UCSD-AML1 (cell line): ENCODE measurements around the gene CDK10.
"Not testable (repeated sequence)": the region's sequence is repeated elsewhere in the genome, so short reads cannot be mapped to it uniquely, and the experiment has no call there.

Source experiments
- DNase-seq: peaks from one replicate; lab custom pipeline; 2025; ENCODE audit not compliant: unreplicated experiment; lab: John Stamatoyannopoulos, UW

The CDK10 gene

GRCh38 chr16:89695086-89695874 lies 8.8 kb downstream of the CDK10 start:
- no peak for DNase-seq

DNA sequence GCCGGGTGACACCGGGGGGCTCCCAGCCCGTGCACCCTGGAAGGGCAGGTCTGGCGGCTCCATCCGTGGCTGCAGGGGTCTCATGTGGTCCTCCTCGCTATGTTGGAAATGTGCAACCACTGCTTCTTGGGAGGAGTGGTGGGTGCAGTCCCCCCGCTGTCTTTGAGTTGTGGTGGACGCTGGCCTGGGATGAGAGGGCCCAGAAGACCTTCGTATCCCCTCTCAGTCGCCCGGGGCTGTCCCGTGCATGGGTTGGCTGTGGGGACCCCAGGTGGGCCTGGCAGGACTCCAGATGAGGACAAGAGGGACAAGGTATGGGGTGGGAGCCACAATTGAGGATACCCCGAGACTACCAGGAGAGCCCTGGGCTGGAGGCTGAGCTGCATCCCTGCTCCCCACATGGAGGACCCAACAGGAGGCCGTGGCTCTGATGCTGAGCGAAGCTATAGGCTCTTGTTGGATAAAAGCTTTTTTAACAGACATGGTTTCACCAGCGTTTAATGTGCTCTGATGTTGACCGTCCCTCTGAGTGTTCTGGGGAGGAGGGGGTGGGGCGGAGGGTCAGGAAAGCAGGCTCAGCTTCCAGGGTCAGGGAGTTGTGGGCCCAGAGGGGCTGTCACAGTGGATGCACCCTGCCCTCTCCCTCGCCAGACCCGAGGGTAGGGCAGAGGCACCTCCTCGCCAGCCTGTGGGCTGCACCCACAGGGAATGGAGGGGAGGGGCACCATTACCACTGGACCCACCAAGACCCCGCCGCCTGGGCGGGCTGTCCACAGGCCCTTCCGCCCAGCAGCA lies 9.6 kb downstream of the CDK10 start:
- no peak for DNase-seq

GRCh38 chr16:89696670-89697128 lies 10.2 kb downstream of the CDK10 start:
- DNase-seq = peak; percentile 33

DNA sequence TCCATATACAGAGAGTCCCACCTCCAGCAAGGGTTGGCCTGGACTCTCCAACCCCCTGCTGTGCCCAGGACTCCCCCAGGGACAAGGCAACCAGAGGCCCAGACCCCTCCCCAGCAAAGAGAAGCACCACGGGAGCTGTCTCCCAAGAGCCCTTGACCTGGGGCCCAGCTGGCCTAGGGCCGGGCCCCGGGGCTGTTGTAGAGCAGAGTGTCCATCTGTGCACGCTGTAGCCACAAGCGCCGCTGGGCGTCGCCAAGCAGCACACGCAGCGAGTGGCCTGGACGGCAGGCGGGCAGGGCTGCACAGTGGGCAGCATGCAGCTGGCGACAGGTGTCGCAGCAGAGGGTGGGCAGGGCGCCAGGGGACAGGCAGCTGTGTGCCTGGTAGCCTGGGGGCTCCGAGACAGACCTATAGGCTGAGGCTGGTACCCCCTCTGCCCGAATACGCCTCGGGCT lies 10.7 kb downstream of the CDK10 start:
- no peak for DNase-seq

DNA sequence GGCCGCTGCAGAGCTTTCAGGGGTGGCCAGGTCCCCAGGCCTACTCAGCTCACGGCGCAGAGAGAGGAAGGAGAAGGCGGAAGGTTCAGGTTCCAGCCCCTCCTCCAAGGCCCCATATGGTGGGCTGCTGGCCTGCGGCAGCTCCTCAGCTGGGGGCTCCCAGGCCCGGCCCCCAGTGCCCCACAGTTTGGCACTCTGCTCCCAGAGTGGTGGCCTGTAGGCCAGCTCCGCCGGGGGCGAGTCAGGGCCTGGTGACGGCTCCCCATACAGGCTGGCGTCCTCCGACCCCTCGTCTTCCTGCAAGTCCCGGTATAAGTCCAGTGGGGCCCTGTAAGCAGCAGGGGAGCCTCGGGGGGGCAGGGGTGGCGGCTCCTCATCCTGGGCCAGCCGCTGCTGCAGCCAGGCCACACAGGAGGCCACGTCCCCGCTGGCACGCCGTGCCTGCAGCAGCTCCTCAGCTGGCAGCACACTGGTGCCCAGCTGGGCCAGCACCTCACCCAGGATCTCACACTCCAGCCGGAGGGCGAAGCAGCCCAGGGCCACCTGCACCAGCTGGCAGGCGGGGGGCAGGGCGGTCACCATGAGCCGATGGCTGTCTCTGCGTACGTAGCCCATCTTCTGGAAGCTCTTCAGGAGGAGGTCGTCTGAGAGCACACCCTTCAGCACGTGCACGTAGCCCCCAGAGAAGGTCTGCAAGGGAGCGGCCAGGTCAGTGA lies 11.3 kb downstream of the CDK10 start:
- DNase-seq = no peak

- not testable (repeated sequence) for DNase-seq
These were observed 12.2 kb downstream of the CDK10 start for GRCh38 chr16:89698717-89699116.

- not testable (repeated sequence) for DNase-seq
These were observed 13.2 kb downstream of the CDK10 start for GRCh38 chr16:89699629-89700099.

DNA sequence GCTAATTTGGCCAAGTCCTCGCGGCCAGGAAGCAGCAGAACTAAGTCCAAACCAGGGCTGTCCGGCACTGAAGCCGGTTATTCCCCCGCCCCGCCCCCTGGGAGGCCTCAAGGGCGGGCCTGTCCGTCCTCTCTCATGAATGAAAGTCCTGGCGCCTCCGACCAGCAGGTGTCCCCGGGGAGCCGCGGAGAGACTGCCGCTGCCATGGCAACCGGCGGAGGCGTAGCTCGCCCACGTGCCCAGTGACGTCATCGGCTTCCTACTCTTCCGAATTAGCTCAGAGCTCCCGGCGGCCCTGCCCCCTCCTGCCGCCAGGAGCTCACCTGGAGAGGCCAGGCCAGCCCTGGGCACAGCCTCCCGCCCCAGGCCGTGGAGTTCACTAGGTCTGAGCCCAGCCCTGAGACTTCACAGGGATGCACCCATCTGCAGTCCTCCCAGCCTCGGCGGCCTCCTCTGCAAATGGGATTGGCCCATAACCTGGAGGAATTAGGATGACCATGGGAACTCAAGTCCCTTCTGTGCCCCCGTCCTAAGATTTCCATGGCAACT lies 13.7 kb downstream of the CDK10 start:
- peak; percentile 95 for DNase-seq

DNA sequence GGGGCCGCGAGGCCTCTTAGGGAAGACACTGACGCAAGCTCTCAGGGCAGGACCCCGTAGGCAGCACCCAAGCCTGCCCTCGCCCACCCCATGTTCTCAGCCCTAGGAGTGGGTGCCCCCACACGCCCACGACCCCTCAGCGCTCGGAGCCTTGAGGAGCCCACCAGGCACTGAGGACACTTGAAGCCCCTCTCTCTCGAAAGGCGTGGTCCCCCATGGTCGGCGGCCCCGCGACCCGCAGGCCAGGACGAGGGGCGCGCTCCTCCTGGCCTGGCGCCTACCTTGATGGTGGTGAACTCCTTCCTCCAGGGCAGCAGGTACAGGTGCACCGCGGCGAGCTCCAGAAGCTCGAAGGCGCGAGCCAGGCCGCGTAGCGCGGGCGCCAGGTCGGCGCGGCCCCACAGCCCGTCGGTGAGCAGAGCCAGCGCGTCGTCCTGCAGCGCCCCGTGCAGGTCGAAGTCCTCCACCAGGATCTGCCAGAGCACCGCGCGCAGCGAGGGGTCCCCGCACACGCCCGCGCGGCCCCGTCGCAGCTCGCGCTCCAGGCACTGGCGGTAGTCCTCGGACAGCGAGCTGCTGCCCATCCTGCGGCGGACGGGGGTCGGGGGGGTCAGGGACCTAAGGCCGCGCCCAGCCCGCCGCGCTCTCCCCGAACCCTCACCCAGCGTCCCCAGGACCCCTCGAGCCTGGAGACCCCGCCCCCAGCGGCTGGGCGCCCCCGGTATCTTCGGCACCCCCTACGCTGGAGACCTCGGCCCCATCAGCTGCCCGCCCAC lies 14.3 kb downstream of the CDK10 start:
- no peak for DNase-seq

DNA sequence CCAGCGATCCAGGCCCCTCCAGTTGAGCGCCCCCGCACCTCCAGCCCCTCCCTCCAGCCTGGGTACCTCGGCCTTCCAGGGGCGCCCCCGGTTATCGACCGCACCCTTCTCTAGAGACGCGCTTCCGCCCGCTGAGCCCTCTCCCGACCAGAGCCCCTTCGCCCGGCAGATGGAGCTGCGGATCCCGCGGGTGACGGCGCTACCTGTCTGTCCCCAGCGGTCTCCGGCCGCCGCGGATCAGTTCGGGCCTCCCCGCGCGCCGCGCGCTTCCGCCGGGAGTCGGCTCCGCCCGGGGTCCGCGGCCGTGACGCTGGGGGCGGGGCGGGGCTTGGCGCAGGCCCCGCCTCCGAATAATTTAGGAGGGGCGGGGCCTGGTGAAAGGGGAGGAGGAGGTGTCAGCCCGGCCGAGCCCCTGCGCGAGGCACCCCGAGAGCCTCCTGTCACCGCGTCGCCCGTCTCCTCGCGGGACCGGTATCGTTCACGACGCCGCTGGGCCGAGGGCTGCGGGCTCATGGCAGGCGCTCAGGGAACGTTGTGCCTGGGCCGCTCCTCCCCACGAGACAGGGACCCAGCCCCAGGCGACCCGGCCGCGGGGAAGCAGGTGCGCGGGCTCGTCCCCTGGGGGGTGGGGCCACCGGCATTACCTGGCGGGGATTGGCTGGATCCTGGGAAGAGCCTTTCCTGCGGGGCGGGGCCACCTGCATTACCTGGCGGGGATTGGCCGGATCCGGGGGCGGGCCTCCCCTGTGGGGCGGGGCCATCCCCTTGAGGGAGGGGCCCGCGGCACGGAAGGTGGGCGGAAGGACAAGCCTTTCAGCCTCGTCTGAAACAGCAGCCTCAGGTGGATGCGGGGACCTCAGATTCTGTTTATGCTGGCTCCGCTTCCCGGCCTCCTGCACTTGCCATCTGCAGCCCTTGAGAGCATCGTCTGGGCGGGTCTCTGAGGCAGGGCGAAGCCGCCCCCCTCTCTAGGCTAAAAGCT lies 15.2 kb downstream of the CDK10 start, which contains the start of gene SPATA2L:
SPATA2L (minus strand) TSS at position 281 of the 982 bp plus-strand sequence. CDS start 473 bp downstream, outside the sequence.
- DNase-seq = peak; percentile 94

- DNase-seq = no peak
These were observed 17.8 kb downstream of the CDK10 start for GRCh38 chr16:89704281-89704680.

DNA sequence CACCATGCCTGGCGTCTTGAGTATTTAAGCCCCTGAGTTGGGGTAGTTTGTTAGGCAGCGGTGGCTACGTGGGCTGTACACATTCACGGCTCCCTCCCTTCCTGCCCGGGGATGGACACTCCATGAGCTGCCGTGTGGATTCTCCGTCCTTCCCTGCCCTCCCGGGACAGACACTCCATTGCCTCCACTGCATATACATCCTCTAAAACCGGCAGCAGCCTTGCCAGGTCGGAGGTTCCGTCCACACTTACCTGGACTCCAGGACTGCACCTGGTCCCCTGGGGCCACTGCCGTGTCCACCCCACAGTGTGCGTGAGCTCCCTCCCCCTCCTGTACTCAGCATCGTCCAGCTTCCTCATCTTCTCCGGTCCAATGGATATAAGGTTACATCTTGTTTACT lies 18.5 kb downstream of the CDK10 start:
- no peak for DNase-seq

- DNase-seq = no peak
These were observed 20.2 kb downstream of the CDK10 start for GRCh38 chr16:89706518-89707260.

DNA sequence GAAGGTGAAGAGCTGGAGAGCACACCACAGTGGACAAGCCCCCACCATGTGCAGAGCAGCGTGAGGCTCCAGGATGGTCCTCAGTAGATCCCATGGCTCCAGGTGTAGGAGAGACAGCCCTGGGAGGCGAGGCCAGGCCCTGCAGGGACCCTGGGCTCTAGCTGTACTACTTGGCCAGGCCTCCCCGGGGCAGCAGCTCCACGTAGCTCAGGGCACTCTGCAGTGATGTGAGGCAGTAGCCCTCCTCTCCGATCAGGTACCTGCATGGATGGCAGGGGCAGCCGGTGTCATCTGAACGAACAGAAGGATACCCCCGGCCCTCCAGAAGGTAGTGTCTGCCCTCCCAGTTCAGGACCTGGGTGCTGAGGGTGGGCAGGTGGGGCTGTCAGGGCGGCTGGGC lies 21.2 kb downstream of the CDK10 start:
- DNase-seq = no peak

- DNase-seq = no peak
These were observed 22.0 kb downstream of the CDK10 start for GRCh38 chr16:89708481-89708931.

DNA sequence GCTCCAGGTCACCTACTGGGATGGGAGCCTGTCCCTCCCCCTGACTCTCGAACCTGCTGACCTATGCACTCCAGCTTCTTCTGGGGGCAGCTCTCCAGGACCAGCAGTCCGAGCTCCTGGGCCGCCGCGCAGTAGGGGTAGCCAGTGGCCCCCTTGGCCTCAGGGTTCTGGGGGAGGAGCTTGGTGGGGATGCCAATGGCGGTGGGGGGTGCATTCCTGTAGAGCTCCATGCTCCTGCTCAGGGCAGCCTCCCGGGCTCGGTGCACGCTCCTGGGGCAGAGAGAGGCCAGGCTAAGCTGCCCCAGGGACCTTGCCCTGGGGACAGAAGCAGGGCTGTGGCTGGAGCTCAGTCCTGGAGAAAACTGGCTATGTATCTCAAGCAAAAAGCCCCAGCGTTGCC lies 22.7 kb downstream of the CDK10 start:
- no peak for DNase-seq

DNA sequence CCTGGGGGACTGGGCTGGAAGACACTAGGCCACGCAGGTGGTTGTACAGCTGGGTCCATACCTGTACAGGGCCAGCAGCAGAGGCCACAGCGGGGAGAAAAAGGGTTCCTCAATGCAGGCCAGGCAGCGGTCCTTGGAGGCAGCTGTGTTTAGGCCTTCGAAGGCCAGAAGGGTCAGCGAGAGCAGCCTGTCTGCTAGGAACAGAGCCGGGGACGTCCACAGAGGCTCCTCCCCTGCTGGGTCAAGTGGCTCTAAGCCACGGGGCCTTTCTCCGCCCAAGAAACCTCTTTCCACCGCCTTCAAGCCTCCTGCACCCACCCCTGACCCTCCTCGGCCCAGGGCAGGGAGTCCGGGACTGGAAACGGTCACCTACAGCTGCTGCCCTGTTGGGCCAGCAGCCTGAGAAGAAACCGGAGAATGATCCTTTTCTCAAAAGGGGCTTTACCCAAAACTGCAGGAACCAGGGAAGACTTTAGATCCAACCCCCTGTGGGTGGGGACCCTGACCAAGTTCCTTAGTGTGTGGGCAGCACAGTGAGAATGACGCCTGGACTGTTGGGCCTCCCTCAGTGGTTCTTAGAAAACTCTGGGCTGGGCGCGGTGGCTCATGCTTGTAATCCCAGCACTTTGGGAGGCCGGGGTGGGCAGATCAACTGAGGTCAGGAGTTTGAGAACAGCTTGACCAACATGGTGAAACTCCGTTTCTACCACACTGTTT lies 23.4 kb downstream of the CDK10 start:
- DNase-seq = no peak
